ENCODE data around the gene PRSS50.

The PRSS50 gene

GRCh38 chr3:46725621-46726314, 8.1 kb upstream of the PRSS50 start:
- no peak for DNase-seq (ENCODE audit: low read depth)

GRCh38 chr3:46724424-46724823, 6.8 kb upstream of the PRSS50 start:
- no peak for DNase-seq (ENCODE audit: low read depth)

- DNase-seq (ENCODE audit: low read depth) = no peak
Measured at GRCh38 chr3:46722443-46722842, 4.8 kb upstream of the PRSS50 start.

GRCh38 chr3:46721009-46721408, 3.3 kb upstream of the PRSS50 start:
- no peak for DNase-seq (ENCODE audit: low read depth)

- DNase-seq (ENCODE audit: low read depth) = no peak
Measured at GRCh38 chr3:46719735-46720271, 2.1 kb upstream of the PRSS50 start.

GRCh38 chr3:46719044-46719565, 1.4 kb upstream of the PRSS50 start:
- no peak for DNase-seq (ENCODE audit: low read depth)

- no peak for DNase-seq (ENCODE audit: low read depth)
Measured at GRCh38 chr3:46716461-46717441, 918 bp downstream of the PRSS50 start.

- DNase-seq (ENCODE audit: low read depth) = no peak
Measured at GRCh38 chr3:46715507-46716175, 2.0 kb downstream of the PRSS50 start.

- no peak for DNase-seq (ENCODE audit: low read depth)
Measured at GRCh38 chr3:46714728-46715506, 2.8 kb downstream of the PRSS50 start.

- no peak for DNase-seq (ENCODE audit: low read depth)
Measured at GRCh38 chr3:46713898-46714552, 3.6 kb downstream of the PRSS50 start.

- no peak for DNase-seq (ENCODE audit: low read depth)
Measured at GRCh38 chr3:46713050-46713897, 4.4 kb downstream of the PRSS50 start.

- no peak for DNase-seq (ENCODE audit: low read depth)
Measured at GRCh38 chr3:46712191-46713049, 5.2 kb downstream of the PRSS50 start.

GRCh38 chr3:46711760-46712159, 5.9 kb downstream of the PRSS50 start:
- DNase-seq (ENCODE audit: low read depth) = no peak

GRCh38 chr3:46711305-46711704, 6.4 kb downstream of the PRSS50 start:
- no peak for DNase-seq (ENCODE audit: low read depth)

- no peak for DNase-seq (ENCODE audit: low read depth)
Measured at GRCh38 chr3:46710671-46711295, 6.9 kb downstream of the PRSS50 start.

GRCh38 chr3:46710229-46710628, 7.4 kb downstream of the PRSS50 start:
- DNase-seq (ENCODE audit: low read depth) = no peak

GRCh38 chr3:46709721-46710120, 7.9 kb downstream of the PRSS50 start:
- no peak for DNase-seq (ENCODE audit: low read depth)

GRCh38 chr3:46709157-46709654, 8.5 kb downstream of the PRSS50 start:
- DNase-seq (ENCODE audit: low read depth) = no peak
